Measurements from ENCODE around the gene EXOC2.

DNA sequence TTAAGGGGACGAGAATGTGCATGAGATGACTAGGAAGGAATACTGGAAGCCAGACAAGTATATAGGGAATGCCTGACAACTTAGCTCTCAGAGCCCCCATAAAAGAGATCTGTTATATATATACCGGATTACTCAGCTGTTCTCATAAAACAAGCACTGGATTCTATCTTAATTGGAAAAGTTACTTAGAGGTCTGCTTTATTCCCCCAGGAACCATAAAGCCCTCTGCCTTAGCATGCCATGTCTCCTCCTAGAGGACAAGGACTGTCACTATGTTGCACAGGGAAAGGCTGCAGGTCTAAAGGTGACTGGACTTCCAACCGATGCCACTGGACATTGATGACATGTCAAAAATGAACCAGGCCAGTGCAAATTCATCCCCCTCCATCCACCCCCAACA lies 6.4 kb downstream of the EXOC2 start:
- no peak for TF ChIP-seq POLR2A (IDR thresholded peaks at IDR 0.05)
- TF ChIP-seq, protein P1, sequence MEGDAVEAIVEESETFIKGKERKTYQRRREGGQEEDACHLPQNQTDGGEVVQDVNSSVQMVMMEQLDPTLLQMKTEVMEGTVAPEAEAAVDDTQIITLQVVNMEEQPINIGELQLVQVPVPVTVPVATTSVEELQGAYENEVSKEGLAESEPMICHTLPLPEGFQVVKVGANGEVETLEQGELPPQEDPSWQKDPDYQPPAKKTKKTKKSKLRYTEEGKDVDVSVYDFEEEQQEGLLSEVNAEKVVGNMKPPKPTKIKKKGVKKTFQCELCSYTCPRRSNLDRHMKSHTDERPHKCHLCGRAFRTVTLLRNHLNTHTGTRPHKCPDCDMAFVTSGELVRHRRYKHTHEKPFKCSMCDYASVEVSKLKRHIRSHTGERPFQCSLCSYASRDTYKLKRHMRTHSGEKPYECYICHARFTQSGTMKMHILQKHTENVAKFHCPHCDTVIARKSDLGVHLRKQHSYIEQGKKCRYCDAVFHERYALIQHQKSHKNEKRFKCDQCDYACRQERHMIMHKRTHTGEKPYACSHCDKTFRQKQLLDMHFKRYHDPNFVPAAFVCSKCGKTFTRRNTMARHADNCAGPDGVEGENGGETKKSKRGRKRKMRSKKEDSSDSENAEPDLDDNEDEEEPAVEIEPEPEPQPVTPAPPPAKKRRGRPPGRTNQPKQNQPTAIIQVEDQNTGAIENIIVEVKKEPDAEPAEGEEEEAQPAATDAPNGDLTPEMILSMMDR (IDR thresholded peaks at IDR 0.05): no peak

All from adrenal gland (tissue), 5 donors.